Ammon's horn (tissue), 1 donor: ENCODE results near the gene ANKRD33B.
"Not testable (repeated sequence)": the region's sequence is repeated elsewhere in the genome, so short reads cannot be mapped to it uniquely, and the experiment has no call there.

Experiments used
- DNase-seq: peaks from one replicate; pipeline ENCODE4 v3.0.0-alpha.2; 2016; ENCODE audit warnings: low spot score

Gene ANKRD33B

DNA sequence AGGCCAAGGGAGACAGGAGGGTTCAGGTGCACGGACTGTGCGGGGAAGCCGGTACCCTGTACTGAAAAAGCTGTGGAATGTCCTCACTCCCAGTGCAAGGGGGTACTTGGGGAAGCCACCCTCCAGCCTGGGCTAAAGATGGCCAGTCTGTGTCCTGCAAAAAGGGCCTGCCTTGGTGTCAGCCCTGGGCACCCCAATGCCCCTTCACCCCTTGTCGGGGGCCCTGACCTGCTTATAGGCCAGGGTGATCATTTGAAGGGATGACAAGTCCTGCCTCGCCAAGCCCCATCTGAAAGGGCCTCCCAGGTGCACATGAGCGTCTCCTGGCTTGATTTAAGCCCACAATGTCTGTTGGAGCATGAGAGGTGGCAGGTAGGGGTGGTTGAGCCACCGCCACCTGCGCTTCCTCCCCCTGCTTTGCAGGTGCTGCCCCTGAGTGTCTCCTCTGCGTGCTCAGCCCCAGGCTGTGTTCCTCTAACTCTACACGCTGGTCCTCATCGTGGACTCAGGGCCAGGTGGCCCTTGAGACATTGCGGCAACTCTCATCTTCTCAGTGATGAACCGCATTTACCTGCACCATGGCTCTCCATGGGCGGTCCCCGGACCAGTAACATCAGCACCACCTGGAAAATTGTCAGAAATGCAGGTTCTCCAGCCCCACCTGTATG is 97.0 kb downstream of the ANKRD33B start:
- no peak for DNase-seq

- DNase-seq: no peak
Measured at GRCh38 chr5:10661401-10661800, 97.5 kb downstream of the ANKRD33B start.

GRCh38 chr5:10662083-10662482 is 98.2 kb downstream of the ANKRD33B start:
- no peak for DNase-seq

GRCh38 chr5:10662661-10663488 is 99.0 kb downstream of the ANKRD33B start:
- no peak for DNase-seq

DNA sequence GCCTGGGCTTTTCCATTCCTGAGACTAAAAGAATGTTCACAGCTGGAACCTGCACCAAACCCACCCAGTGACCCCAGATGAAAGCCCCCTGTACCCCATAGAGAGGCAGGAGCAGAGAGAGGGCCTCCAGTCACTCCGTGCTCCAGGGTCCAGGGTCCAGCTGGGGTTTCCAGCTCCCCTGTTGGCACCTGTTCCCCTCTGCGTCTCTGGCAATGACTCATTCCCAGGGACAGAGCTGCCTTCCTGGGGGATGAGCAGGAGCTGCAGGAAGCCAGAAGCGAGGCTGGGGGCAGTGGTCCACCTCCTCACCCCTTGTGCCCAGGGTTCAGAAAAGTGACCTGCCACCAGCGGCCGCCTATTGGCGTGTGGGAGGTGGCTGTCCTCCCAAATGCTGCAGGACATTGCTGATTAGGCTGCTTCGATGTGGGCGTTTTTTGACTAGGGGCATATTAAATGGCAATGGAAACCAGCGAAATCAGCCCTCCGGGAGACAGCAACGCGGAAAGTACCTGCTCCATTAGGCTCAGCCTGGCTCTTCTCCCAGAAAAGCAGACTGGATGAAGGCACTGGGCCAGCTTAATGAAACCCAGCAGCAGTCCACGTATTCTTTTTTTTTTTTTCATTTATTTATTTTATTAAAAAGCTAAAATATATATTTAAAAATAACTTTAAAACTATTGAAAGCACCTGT is 99.8 kb downstream of the ANKRD33B start:
- peak; percentile 48 for DNase-seq

GRCh38 chr5:10664180-10664769 is 100.4 kb downstream of the ANKRD33B start:
- DNase-seq: not testable (repeated sequence)

DNA sequence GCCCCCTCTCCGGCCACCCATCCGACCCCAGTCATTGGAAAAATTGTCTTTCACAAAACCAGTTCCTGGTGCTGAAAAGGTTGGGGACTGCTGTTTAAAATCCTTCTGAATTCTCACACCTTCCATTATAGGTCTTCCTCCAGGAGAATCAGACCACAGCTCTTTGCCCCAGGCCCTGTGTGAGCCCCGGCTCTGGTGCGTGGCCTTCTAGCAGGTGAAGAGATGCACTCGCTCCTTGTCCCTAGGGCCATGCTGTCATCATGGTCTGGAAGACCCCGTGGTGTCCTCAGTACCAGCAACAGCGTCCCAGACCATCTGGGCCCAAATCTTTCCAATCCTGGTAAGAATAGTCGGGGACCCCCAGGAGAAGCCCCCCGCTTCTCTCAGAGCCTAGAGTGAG is 101.9 kb downstream of the ANKRD33B start:
- DNase-seq: no peak

- no peak for DNase-seq
Measured at GRCh38 chr5:10666531-10667299, 102.8 kb downstream of the ANKRD33B start.

DNA sequence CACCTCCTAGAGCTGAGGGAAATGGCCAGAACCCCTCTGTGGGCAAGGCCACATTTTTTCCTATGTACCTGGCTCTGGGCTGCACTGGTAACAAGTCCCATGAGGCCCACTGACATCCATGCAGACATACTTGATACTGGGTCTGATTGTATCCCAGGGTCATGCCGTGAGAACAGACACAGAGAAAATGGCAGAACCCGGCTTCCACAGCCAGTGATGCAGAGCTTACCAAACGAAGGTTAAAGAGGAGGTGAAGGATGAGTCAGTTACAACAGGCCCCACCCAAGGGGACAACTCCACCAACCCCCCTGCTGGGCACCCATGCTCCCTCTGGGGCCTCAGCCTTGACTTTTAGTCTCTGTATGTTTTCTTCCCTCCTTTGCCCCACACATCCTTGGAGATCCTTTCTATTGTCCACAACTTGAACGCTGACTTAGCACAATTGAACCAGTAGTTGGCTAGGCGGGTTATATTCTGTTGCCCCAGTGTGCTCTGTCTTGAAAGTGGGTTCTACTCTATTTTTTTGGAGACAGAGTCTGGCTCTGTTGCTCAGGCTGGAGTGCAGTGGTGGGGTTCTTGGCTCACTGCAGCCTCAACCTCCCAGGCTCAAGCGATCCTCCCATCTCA is 103.7 kb downstream of the ANKRD33B start:
- no peak for DNase-seq

DNA sequence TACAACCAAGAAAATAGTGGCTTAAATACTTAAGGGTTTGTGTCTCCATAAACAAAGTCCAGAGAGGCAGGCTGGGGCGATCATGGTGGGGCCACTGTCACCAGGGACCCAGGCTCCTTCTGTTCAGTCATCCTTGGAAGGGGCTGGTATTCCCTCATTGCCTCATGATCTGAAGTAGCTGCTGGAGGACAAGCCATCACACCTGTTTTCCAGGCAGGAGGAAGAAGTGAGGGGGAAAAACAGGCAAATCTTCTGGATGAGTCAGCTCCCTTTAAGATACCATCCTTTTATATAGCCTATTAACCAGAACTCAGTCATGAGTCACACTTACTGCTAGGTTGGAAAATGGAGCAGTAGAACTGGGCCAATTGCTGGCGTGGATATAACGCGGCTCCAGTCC is 104.8 kb downstream of the ANKRD33B start:
- DNase-seq: no peak

DNA sequence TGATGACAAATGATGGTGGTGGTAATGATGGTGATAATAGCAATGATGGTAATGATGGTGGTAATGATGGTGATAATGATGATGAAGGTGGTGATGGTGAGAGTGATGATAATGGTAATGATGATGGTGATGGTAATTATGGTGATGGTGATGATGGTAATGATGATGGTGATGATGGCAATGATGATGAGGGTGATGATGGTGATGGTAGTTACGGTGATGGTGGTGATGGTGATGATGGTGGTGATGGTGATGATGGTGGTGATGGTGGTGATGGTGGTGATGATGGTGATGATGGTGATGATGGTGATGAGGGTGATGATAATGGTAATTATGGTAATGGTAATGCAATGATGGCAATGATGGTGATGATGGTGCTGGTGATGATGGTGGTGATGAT is 106.1 kb downstream of the ANKRD33B start:
- no peak for DNase-seq

- no peak for DNase-seq
Measured at GRCh38 chr5:10671041-10672008, 107.5 kb downstream of the ANKRD33B start.

- DNase-seq: no peak
Measured at GRCh38 chr5:10672146-10673016, 108.5 kb downstream of the ANKRD33B start.

DNA sequence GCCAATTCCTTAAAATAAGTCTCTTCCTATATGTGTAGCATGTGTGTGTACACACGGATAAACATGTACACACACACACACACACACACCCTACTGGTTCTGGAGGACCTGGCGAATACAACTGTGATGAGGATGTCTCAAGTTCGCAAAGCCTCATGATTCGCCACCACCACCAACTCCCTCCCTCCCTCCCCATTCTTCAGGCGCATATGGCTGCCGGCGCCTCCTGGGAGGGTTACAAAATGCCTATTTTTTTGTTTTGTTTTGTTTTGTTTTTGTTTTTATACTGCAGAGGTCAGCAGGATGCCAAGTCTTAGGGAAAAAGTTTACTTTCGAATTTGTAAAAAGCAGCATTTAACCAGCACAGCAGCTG is 109.1 kb downstream of the ANKRD33B start:
- DNase-seq: no peak

- no peak for DNase-seq
Measured at GRCh38 chr5:10673407-10673806, 109.5 kb downstream of the ANKRD33B start.

DNA sequence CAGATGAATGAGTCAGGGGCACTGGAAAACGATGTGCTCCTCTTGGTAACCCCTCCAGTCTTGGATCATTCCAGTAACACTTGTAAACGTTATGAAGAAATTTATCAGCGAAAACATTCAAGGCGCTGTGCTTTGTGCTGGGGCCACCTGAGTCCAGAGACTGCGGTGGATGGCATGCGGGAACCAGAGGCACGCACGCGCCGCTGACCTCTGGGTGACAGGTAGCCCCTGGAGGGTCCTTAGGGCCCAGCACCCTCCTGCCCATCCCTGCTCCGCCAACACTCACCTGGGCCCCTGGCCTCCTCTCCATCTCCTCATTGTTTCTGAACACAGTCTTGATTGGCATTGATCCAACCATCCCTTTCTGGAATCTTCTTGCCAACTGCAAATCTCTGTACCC is 110.2 kb downstream of the ANKRD33B start:
- DNase-seq: no peak

GRCh38 chr5:10674582-10674981 is 110.7 kb downstream of the ANKRD33B start:
- no peak for DNase-seq

DNA sequence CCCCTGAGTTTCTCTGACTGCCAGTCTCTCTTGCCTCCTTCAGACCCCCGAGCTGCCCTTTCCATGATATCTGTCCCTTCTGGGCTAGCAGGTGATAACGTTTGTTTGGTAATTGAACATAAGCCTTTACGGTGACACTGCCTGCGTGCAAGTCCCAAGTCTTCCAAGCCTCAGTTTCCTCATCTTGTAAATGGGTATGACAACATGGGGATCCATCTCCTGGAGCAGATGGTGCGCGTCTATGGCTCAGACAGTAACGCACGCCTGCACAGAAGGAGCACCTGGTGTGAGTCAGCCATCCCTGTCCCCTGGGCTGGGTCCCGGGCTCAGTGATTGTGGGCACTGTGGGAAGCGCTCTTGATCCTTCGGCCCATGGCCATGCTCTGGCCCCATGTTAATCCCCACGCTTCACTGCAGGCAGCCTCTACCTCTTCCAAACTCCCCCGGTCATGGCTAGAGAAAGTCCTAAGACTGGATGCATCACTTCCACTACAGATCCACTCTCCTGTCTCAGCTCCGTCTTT is 111.4 kb downstream of the ANKRD33B start:
- no peak for DNase-seq

DNA sequence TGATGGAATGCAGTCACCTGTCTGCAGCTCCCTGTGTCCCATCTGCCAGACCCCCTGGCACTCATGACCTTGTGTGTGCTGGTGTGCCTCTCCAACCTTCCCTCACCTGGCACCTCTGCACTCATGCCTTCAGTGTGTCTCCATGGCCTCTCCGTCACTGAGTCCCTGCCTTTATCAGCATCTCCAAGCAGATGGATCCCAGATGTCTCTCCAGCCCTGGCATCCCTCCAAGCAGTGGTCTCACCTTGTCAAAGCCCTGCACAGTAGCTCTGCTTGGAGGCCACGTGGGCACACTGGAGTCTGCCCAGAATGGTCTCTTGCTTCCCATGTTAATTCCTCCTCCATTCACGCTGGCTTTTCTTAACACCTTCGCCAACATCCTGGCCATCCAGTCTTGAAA is 112.4 kb downstream of the ANKRD33B start:
- no peak for DNase-seq
